IPS-NIHi7 (cell line): Measurements from ENCODE around the gene ZKSCAN8.

Source experiments
- DNase-seq: peaks from one replicate; pipeline ENCODE4 v3.0.0; 2012; ENCODE audit warnings: mixed read lengths; ENCODE audit errors: extremely low spot score

ZKSCAN8 gene

GRCh38 chr6:28139860-28140543, 1.7 kb upstream of the ZKSCAN8 start:
- DNase-seq = no peak

- DNase-seq = no peak
Measured at GRCh38 chr6:28140616-28141015, 1.1 kb upstream of the ZKSCAN8 start.

GRCh38 chr6:28142446-28142845, 763 bp downstream of the ZKSCAN8 start:
- DNase-seq = no peak

DNA sequence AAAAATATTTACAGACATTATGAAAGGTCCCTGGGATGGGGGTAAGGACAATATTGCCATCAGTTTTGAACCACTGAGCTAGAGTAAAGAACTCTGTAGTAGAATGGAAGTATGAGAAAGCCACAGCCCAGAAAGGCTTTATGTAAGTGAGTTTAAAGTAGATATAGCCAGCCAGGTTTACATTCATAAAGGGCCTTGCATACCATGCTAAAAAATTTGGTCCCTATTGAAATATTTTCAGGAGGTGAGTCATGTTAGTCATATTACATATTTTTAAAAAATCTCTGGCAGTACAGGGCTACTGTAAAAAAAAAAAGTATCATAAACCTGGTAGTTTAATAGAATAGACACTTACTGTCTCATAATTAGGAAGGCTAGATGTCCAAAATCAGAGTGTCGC, 3.5 kb downstream of the ZKSCAN8 start:
- no peak for DNase-seq

DNA sequence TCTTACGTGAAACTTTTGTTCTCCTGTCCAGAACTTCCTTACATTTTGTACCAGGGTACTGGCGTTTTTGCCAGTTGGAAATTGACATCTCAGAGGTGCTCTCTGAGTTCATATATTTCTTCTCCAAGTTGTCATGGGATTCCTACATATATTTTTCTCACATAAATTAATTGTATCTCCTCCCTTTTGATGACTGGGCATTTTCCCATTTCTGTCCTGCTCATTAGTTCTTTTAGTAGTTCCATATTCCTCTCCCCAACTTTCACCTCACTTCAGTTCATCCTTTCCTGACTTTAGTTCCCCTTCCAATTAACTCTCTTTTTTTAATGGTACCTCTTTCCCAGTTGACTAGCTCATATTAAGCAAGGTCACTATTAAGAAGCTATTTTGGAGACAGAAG, 10.8 kb downstream of the ZKSCAN8 start:
- DNase-seq = no peak

DNA sequence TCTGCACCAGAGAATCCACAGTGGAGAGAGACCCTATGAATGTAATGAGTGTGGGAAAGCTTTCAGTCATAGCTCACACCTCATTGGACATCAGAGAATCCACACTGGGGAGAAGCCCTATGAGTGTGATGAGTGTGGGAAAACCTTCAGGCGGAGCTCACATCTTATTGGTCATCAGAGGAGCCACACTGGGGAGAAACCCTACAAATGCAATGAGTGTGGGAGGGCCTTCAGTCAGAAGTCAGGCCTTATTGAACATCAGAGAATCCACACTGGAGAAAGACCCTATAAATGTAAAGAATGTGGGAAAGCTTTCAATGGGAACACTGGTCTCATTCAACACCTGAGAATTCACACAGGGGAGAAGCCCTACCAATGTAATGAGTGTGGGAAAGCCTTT, 11.9 kb downstream of the ZKSCAN8 start:
- DNase-seq = no peak

DNA sequence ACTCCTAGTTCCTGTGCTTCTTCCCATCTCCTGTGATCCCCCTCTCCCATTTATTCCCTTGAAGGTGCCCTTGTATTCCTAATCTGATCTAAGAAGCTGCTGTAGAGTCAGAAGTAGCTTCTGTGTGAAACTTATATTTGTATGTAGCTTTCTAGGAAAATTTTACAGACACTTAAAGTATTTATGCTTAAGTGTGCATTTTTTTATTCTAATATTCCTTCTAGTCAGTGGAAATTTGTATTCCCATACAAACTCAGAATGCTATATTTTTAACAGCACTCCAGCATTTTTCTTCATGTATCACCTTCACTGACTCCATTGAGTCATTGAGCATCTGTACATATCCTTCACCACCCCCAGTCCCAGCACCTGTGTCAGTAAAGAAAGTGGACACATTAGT, 12.7 kb downstream of the ZKSCAN8 start:
- no peak for DNase-seq

DNA sequence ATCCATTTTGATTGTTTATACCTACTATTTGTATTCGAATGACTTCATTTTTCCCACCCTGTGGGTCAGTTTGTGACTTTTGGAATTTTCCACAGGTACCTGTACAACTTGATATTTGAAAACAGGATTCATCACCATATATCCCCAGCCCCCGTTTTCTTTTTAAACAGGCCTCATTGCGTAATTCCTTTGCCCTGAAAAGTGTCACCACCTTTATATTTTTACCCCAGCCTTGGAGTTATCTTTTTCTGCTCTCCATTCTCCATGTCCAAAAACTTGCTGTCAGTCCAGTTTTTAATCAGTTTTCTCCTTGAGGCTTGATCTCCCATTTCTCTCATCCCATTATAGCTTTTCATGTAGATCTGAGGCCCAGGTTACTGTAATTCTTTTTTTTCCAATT, 16.6 kb downstream of the ZKSCAN8 start:
- no peak for DNase-seq

DNA sequence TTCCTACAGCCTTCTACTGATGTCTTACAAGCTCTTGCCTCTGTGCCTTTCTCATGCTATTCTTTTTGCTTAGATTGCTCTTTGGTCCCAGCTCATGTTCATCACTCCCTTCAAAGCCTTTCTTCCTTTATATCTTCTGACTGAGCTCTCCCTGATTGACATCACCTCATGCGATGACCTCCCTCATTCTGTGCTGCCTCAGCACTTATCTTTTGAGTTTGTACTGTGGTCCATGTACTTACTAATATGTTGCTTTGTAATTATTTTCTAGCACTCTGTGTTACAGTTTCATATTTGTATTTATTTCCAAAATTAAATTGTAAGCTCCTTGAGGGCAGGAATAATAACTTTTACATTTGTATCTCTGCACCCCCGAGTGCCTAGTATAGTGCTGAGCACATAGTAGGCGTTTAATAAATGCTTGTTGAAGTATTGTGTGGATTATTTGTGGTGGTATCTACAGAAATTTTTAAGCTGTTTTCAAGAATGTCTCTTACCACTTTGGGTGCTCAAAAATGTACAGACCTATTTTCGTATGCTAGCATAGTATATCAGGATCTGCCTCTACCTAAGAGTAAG, 17.4 kb downstream of the ZKSCAN8 start:
- no peak for DNase-seq

GRCh38 chr6:28160233-28160632, 18.6 kb downstream of the ZKSCAN8 start:
- no peak for DNase-seq

DNA sequence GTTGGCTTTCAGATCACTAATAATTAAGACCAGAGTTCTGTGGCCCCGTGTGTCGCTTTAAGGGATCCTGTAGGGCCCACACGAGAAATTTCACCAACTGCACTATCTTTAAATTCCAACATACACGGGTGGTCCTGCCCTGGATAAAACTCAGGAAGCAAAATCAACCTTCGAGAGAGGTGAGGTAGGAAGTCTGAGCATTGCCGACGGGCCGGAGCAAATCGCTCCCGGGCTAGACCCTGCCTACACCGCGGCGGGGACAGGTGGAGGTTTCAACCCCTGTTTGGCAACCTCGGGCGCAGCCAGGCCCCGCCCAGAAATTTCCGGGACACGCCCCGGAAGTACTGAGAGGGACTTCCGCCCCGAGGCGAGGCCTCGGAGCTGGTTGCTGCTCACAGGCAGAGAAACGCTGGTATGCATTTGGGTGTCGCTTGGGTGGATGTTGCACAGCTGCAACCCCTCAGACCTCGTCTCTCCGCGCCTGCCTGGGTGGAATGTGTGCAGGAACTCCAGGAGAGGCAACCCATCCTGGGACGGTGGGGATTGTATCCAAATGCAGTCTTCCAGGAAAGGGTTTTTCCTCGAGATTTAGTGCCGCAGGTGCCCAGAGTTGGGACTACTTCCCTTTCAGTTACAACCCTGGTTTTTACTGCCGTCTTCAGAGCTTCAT, 19.9 kb downstream of the ZKSCAN8 start:
- DNase-seq = peak; percentile 95

- no peak for DNase-seq
Measured at GRCh38 chr6:28165563-28165962, 23.9 kb downstream of the ZKSCAN8 start.

DNA sequence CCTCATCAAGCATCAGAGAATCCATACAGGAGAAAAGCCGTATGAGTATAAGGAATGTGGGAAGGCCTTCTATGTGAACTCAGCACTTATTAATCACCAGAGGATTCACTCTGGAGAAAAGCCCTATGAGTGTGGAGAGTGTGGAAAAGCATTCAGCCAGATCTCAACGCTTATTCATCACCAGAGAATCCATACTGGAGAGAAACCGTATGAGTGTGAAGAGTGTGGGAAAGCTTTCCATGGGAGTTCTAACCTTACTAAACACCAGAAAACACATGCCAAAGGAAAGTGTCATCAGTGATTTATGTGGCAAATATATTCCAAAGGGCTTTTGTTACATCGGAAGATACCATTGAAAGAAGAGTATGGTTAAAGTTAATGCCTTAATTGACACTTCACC, 25.4 kb downstream of the ZKSCAN8 start:
- DNase-seq = no peak

GRCh38 chr6:28167926-28168325, 26.2 kb downstream of the ZKSCAN8 start:
- DNase-seq = no peak

DNA sequence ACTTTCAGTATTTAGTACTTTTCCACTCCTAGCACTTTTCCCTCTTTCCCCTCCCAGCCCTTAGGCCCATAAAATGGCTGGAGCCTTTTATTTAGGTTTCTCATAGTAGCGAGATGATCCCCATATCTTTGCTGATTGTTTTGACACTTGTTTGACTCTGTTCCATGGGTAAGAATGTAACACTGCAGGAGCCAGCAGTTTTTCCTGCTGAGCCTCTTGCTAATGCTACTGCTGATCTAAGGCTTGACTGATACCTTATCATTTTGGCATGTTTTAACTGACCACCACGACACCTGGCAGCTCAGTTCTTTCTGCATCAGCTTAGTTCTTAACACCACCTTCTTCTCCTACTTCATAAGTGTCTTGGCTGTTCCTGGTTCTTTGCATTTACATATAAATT, 29.6 kb downstream of the ZKSCAN8 start:
- no peak for DNase-seq

DNA sequence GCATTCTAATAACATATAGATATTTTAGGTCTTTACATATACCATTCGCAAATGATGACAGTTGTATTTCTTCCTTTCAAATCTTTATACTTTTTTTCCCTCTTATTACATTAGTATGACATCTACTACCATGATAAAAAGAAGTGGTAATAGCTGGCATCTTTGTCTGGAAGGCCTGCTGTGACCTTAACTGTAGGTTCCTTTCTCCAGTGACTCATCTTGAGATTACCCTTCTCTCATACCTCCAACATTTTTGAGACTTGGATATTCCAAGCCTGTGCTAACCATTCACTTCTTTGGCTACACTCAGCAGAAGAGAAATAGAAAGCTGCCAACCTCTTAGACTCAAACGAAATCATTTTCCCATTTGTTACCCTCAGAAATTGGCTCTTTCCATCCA, 30.3 kb downstream of the ZKSCAN8 start:
- no peak for DNase-seq

DNA sequence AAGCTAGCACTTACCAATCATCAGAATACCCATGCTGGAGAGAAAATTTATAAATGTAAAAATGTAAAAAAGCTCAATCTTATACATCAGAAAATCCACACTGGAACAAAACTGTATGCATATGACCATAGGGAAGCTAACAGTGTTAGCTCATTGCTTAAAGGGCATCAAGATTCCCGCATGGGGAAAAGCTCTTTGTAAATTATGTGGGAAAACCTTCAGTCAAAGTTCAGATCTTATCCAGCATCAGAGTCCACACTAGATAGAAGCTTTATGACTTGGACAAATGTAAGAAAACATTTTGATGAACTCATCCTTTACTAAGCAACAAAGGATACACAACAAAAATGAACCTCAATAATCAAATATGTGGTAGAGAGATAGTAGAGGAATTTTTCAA, 34.7 kb downstream of the ZKSCAN8 start:
- no peak for DNase-seq

DNA sequence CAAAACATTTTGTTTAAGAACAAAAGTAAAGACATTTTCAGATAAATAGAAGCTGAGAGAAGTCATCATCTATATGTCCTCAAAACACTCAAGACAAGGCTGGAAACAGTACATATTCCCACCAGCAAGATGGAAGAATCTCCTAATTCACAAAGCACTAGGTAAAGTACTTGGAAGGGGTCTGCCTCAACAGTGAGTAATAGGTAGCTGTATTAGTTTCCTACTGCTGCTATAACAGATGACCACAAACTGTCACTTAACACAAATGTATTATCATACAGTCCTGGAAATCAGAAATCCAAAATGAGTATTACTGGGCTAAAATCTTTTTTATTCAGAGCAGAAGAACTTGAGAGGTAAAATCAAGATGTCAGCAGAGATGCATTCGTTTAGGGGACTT, 40.6 kb downstream of the ZKSCAN8 start:
- DNase-seq = no peak

- no peak for DNase-seq
Measured at GRCh38 chr6:28188111-28188979, 46.7 kb downstream of the ZKSCAN8 start.

- DNase-seq = no peak
Measured at GRCh38 chr6:28200020-28200419, 58.3 kb downstream of the ZKSCAN8 start.

DNA sequence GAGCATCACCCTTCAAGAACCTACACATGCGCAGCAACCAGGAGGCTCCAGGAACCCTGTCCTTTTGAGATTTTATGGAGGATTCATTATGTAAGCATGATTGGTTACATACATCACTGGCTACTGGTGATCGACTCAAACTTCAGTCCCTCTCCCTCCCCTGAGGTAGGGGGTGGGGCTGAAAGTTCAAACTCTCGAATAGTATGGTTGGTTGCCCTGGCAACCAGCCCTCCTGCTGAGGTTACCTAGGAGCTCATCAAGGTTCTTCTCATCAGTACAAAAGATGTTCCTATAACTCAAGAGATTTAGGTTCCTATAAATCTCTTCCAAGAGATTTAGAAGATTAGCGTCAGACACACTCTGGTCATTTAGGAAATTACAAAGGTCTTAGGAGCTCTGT, 61.5 kb downstream of the ZKSCAN8 start:
- DNase-seq = peak; percentile 68

- no peak for DNase-seq
Measured at GRCh38 chr6:28205879-28206278, 64.2 kb downstream of the ZKSCAN8 start.
